ENCODE data around the gene ZNF316. TPM values are rescaled to one million over a fixed set of nuclear protein-coding genes. Genes with fewer than 3 reads are reported as not detected.

ZNF316 gene
- total and polyA plus RNA-seq, 2 experiments from 2014 or later: 1.1 to 17.4 TPM

DNA sequence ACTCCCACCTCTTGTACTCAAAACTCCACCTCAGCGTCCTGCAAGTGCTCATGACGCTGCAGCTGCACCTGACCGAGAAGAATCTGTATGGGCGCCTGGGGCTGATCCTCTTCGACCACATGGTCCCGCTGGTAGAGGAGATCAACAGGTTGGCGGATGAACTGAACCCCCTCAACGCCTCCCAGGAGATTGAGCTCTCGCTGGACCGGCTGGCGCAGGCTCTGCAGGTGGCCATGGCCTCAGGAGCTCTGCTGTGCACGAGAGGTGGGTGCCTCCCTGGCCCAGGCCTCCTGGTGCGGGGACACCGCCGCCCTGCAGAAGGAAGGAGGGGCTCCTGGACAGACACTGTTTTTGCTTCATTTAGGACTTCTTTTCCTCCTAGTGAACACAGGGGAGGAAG, 37.0 kb upstream of the ZNF316 start:
- H3K4me3 ChIP-seq: no peak overlapping the region
- H3K36me3 Mint-ChIP-seq (ENCODE audit: low read depth): peaks cover 68% of the 10 kb centered on the region
- H3K27ac Mint-ChIP-seq: no peak overlapping the region

More for the DNA sequence above, 37.0 kb upstream of the ZNF316 start:
- Histone ChIP-seq H3K9me2 (ENCODE audit: insufficient read depth) (no peaks in the 10 kb centered on the region), H3K36me3 (ENCODE audit: insufficient read depth) (peaks cover 10% of the 10 kb centered on the region; the same call in 1 of the 2 replicates), H2AFZ (no peak overlapping the region), H3K4me1 (ENCODE audit: insufficient read depth) (no peaks in the 10 kb centered on the region), H3F3A (replicated peaks; ENCODE audit: low read depth) (no peaks in the 10 kb centered on the region), H3K4me2 (no peak overlapping the region), H3K27me3 (ENCODE audit: insufficient read depth) (no peaks in the 10 kb centered on the region), H3K27ac (ENCODE audit: low read depth) (no peak overlapping the region), H3K79me2 (replicated peaks; ENCODE audit: insufficient read depth) (no peaks in the 10 kb centered on the region), H4K20me1 (replicated peaks; ENCODE audit: insufficient read depth) (peaks cover 3% of the 10 kb centered on the region; the same call in 1 of the 2 replicates)
- no peaks in the 10 kb centered on the region for H3K4me1 Mint-ChIP-seq
- H3K27me3 Mint-ChIP-seq (ENCODE audit: insufficient read depth, low read depth, poor library complexity): peaks cover 5% of the 10 kb centered on the region
- ATAC-seq (no peak), DNase-seq (ENCODE audit: low spot score) (no peak)
- TF ChIP-seq, protein P1, sequence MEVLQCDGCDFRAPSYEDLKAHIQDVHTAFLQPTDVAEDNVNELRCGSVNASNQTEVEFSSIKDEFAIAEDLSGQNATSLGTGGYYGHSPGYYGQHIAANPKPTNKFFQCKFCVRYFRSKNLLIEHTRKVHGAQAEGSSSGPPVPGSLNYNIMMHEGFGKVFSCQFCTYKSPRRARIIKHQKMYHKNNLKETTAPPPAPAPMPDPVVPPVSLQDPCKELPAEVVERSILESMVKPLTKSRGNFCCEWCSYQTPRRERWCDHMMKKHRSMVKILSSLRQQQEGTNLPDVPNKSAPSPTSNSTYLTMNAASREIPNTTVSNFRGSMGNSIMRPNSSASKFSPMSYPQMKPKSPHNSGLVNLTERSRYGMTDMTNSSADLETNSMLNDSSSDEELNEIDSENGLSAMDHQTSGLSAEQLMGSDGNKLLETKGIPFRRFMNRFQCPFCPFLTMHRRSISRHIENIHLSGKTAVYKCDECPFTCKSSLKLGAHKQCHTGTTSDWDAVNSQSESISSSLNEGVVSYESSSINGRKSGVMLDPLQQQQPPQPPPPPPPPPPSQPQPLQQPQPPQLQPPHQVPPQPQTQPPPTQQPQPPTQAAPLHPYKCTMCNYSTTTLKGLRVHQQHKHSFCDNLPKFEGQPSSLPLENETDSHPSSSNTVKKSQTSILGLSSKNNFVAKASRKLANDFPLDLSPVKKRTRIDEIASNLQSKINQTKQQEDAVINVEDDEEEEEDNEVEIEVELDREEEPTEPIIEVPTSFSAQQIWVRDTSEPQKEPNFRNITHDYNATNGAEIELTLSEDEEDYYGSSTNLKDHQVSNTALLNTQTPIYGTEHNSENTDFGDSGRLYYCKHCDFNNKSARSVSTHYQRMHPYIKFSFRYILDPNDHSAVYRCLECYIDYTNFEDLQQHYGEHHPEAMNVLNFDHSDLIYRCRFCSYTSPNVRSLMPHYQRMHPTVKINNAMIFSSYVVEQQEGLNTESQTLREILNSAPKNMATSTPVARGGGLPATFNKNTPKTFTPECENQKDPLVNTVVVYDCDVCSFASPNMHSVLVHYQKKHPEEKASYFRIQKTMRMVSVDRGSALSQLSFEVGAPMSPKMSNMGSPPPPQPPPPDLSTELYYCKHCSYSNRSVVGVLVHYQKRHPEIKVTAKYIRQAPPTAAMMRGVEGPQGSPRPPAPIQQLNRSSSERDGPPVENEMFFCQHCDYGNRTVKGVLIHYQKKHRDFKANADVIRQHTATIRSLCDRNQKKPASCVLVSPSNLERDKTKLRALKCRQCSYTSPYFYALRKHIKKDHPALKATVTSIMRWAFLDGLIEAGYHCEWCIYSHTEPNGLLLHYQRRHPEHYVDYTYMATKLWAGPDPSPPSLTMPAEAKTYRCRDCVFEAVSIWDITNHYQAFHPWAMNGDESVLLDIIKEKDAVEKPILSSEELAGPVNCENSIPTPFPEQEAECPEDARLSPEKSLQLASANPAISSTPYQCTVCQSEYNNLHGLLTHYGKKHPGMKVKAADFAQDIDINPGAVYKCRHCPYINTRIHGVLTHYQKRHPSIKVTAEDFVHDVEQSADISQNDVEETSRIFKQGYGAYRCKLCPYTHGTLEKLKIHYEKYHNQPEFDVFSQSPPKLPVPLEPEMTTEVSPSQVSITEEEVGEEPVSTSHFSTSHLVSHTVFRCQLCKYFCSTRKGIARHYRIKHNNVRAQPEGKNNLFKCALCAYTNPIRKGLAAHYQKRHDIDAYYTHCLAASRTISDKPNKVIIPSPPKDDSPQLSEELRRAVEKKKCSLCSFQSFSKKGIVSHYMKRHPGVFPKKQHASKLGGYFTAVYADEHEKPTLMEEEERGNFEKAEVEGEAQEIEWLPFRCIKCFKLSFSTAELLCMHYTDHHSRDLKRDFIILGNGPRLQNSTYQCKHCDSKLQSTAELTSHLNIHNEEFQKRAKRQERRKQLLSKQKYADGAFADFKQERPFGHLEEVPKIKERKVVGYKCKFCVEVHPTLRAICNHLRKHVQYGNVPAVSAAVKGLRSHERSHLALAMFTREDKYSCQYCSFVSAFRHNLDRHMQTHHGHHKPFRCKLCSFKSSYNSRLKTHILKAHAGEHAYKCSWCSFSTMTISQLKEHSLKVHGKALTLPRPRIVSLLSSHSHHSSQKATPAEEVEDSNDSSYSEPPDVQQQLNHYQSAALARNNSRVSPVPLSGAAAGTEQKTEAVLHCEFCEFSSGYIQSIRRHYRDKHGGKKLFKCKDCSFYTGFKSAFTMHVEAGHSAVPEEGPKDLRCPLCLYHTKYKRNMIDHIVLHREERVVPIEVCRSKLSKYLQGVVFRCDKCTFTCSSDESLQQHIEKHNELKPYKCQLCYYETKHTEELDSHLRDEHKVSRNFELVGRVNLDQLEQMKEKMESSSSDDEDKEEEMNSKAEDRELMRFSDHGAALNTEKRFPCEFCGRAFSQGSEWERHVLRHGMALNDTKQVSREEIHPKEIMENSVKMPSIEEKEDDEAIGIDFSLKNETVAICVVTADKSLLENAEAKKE (CRISPR knock-in tag; IDR thresholded peaks at IDR 0.05): no peak
- TF ChIP-seq CREB1 (CRISPR knock-in tag; IDR thresholded peaks at IDR 0.05; ENCODE audit: low read depth): no peak
- TF ChIP-seq NANOG (IDR thresholded peaks at IDR 0.05; ENCODE audit: borderline replicate concordance): no peak
- no peak for TF ChIP-seq EZH2 (IDR thresholded peaks at IDR 0.05; ENCODE audit: low read depth, unreplicated experiment)
- TF ChIP-seq, protein P2, sequence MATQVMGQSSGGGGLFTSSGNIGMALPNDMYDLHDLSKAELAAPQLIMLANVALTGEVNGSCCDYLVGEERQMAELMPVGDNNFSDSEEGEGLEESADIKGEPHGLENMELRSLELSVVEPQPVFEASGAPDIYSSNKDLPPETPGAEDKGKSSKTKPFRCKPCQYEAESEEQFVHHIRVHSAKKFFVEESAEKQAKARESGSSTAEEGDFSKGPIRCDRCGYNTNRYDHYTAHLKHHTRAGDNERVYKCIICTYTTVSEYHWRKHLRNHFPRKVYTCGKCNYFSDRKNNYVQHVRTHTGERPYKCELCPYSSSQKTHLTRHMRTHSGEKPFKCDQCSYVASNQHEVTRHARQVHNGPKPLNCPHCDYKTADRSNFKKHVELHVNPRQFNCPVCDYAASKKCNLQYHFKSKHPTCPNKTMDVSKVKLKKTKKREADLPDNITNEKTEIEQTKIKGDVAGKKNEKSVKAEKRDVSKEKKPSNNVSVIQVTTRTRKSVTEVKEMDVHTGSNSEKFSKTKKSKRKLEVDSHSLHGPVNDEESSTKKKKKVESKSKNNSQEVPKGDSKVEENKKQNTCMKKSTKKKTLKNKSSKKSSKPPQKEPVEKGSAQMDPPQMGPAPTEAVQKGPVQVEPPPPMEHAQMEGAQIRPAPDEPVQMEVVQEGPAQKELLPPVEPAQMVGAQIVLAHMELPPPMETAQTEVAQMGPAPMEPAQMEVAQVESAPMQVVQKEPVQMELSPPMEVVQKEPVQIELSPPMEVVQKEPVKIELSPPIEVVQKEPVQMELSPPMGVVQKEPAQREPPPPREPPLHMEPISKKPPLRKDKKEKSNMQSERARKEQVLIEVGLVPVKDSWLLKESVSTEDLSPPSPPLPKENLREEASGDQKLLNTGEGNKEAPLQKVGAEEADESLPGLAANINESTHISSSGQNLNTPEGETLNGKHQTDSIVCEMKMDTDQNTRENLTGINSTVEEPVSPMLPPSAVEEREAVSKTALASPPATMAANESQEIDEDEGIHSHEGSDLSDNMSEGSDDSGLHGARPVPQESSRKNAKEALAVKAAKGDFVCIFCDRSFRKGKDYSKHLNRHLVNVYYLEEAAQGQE (IDR thresholded peaks at IDR 0.05; ENCODE audit: unreplicated experiment): no peak
- TF ChIP-seq STAT1 (IDR thresholded peaks at IDR 0.05; ENCODE audit: unreplicated experiment): no peak
- no peak for TF ChIP-seq ZNF114 (CRISPR knock-in tag; IDR thresholded peaks at IDR 0.05)
- no peak for TF ChIP-seq EZH2phosphoT487 (IDR thresholded peaks at IDR 0.05; ENCODE audit: unreplicated experiment)
- TF ChIP-seq POLR2AphosphoS5 (IDR thresholded peaks at IDR 0.05; ENCODE audit: low read depth): no peak
- TF ChIP-seq, protein P3, sequence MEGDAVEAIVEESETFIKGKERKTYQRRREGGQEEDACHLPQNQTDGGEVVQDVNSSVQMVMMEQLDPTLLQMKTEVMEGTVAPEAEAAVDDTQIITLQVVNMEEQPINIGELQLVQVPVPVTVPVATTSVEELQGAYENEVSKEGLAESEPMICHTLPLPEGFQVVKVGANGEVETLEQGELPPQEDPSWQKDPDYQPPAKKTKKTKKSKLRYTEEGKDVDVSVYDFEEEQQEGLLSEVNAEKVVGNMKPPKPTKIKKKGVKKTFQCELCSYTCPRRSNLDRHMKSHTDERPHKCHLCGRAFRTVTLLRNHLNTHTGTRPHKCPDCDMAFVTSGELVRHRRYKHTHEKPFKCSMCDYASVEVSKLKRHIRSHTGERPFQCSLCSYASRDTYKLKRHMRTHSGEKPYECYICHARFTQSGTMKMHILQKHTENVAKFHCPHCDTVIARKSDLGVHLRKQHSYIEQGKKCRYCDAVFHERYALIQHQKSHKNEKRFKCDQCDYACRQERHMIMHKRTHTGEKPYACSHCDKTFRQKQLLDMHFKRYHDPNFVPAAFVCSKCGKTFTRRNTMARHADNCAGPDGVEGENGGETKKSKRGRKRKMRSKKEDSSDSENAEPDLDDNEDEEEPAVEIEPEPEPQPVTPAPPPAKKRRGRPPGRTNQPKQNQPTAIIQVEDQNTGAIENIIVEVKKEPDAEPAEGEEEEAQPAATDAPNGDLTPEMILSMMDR (conservative IDR thresholded peaks at IDR 0.05; ENCODE audit: low read depth in 2 of 2): no peak
- TF ChIP-seq JUNB (IDR thresholded peaks at IDR 0.05; ENCODE audit: unreplicated experiment): no peak
- TF ChIP-seq, protein P4, sequence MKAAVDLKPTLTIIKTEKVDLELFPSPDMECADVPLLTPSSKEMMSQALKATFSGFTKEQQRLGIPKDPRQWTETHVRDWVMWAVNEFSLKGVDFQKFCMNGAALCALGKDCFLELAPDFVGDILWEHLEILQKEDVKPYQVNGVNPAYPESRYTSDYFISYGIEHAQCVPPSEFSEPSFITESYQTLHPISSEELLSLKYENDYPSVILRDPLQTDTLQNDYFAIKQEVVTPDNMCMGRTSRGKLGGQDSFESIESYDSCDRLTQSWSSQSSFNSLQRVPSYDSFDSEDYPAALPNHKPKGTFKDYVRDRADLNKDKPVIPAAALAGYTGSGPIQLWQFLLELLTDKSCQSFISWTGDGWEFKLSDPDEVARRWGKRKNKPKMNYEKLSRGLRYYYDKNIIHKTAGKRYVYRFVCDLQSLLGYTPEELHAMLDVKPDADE (IDR thresholded peaks at IDR 0.05): no peak
- TF ChIP-seq ZNF331 (CRISPR knock-in tag; IDR thresholded peaks at IDR 0.05; ENCODE audit: low read depth): no peak
- H3K4me3 Mint-ChIP-seq: no peak overlapping the region
- no peaks in the 10 kb centered on the region for H3K9me3 Mint-ChIP-seq

Measured in GM23338 (cell line).